GM12878 (cell line): ENCODE results near the gene CAB39L. TPM values are rescaled to one million over a fixed set of nuclear protein-coding genes. Genes with fewer than 3 reads are reported as not detected.

Source experiments
- ATAC-seq: fragments of 200-7000 bp; cut with Tn5 transposase; 3 replicates; pipeline ENCODE4 v1.9.1; 2020; ENCODE audit warnings: mild to moderate bottlenecking, moderate library complexity
- BruUV-seq: library from RNA; stranded (reverse); fragments of 400-500 nt; replicated peaks from 2 replicates; lab custom pipeline; 2021; lab: Mats Ljungman, UMichigan
- CTCF ChIA-PET: fragments of 300-600 bp; sonication (Branson Sonifier 250); formaldehyde crosslinking; extraction: SDS; loops from one replicate; lab custom pipeline; 2021; ENCODE audit warnings: inconsistent platforms; lab: Yijun Ruan, JAX
- POLR2A ChIA-PET: fragments of 350-600 bp; formaldehyde crosslinking; extraction: SDS; loops from one replicate; lab custom pipeline; 2021; ENCODE audit warnings: inconsistent platforms; lab: Charles Lee
- RAD21 ChIA-PET: fragments of 300-600 bp; sonication (Branson Sonifier 250); formaldehyde crosslinking; loops from one replicate; lab custom pipeline; 2023; ENCODE audit warnings: antibody characterized with exemption; ENCODE audit not compliant: unreplicated experiment; lab: Charles Lee
- SMC1A ChIA-PET: fragments of 300-600 bp; sonication (Branson Sonifier 250); formaldehyde crosslinking; loops from one replicate; lab custom pipeline; 2023; ENCODE audit not compliant: unreplicated experiment, uncharacterized antibody; lab: Charles Lee
- DNase-seq: peaks from one replicate; pipeline ENCODE4 v3.0.0-alpha.2; 2011; ENCODE audit warnings: low read depth, low spot score
- FAIRE-seq: peaks from 3 replicates; lab custom pipeline; 2011; peaks lifted over from hg19 to GRCh38; lab: Jason Lieb, UNC
- H2AFZ ChIP-seq: 2 replicates; pipeline ENCODE4 v1.6.0; 2011; ENCODE audit warnings: low read depth, low read length, control low read depth; ENCODE audit not compliant: control insufficient read depth
- H3K27ac ChIP-seq: 2 replicates; pipeline ENCODE4 v1.5.1; 2011; ENCODE audit warnings: control low read depth; ENCODE audit not compliant: control insufficient read depth, insufficient read depth
- H3K27me3 ChIP-seq, 2 experiments: replicated peaks in 1 of 2; 2 replicates each; pipeline versions ENCODE4 v1.6.0 to v1.6.1; 2011; ENCODE audit warnings: low read length in 1 of 2; ENCODE audit not compliant: control insufficient read depth in 2 of 2, insufficient read depth in 2 of 2
- H3K36me3 ChIP-seq, 2 experiments: 2 replicates each; pipeline ENCODE4 v1.5.1; 2011; ENCODE audit warnings: low read length in 1 of 2; ENCODE audit not compliant: control insufficient read depth in 2 of 2, insufficient read depth in 2 of 2
- H3K4me1 ChIP-seq: 2 replicates; pipeline ENCODE4 v1.6.1; 2011; ENCODE audit warnings: mild to moderate bottlenecking, low read length, moderate library complexity, mixed read lengths; ENCODE audit not compliant: control insufficient read depth, insufficient read depth
- H3K4me2 ChIP-seq: 2 replicates; pipeline ENCODE4 v1.6.0; 2011; ENCODE audit warnings: control low read depth; ENCODE audit not compliant: control insufficient read depth, insufficient read depth
- H3K4me3 ChIP-seq: fragments of 200-600 bp; sonication (generic); 2 replicates; pipeline ENCODE4 v1.5.1; 2016
- H3K79me2 ChIP-seq: 2 replicates; pipeline ENCODE4 v1.6.0; 2011; ENCODE audit warnings: low read length; ENCODE audit not compliant: control insufficient read depth, insufficient read depth
- H3K9ac ChIP-seq: 2 replicates; pipeline ENCODE4 v1.8.0; 2011; ENCODE audit warnings: low read length, control low read depth, mixed read lengths; ENCODE audit not compliant: control insufficient read depth, insufficient read depth
- H3K9me3 ChIP-seq: replicated peaks from 3 replicates; pipeline ENCODE4 v1.5.1; 2011; ENCODE audit warnings: mild to moderate bottlenecking, low read length; ENCODE audit not compliant: control insufficient read depth, insufficient read depth
- H4K20me1 ChIP-seq: 2 replicates; pipeline ENCODE4 v1.6.0; 2011; ENCODE audit not compliant: control insufficient read depth, insufficient read depth
- HDAC2 ChIP-seq: fragments of 200-600 bp; sonication (generic); IDR thresholded peaks from 2 replicates; pipeline ENCODE4 v1.6.1; 2017
- MEF2A ChIP-seq: IDR thresholded peaks from 2 replicates; pipeline ENCODE4 v1.6.1; 2011; ENCODE audit warnings: low read depth, mild to moderate bottlenecking, low read length, moderate library complexity; ENCODE audit not compliant: insufficient read depth
- MTA3 ChIP-seq: IDR thresholded peaks from 2 replicates; pipeline ENCODE4 v1.6.1; 2012; ENCODE audit warnings: low read length, inconsistent platforms, borderline replicate concordance
- RAD21 ChIP-seq: IDR thresholded peaks from 2 replicates; pipeline ENCODE4 v1.6.1; 2011; ENCODE audit warnings: mild to moderate bottlenecking, low read depth, low read length, moderate library complexity; ENCODE audit not compliant: insufficient read depth
- RCOR1 ChIP-seq: conservative IDR thresholded peaks from 2 replicates; pipeline ENCODE4 v1.6.1; 2012; ENCODE audit warnings: low read depth, low read length, improper control_type of control experiment
- RUNX3 ChIP-seq: IDR thresholded peaks from 2 replicates; pipeline ENCODE4 v1.6.1; 2012; ENCODE audit warnings: low read length, inconsistent platforms
- SIX5 ChIP-seq: IDR thresholded peaks from 2 replicates; pipeline ENCODE4 v1.6.1; 2011; ENCODE audit warnings: mild to moderate bottlenecking, low read depth, low read length, moderate library complexity; ENCODE audit not compliant: severe bottlenecking
- SUPT20H ChIP-seq: IDR thresholded peaks from 2 replicates; pipeline ENCODE4 v1.6.1; 2011; ENCODE audit warnings: low read depth, mild to moderate bottlenecking, low read length, moderate library complexity, borderline replicate concordance; ENCODE audit not compliant: control insufficient read depth
- TCF3 ChIP-seq: IDR thresholded peaks from 2 replicates; pipeline ENCODE4 v1.6.1; 2012; ENCODE audit warnings: low read depth, mild to moderate bottlenecking, low read length, borderline replicate concordance; ENCODE audit not compliant: insufficient read depth
- WGBS: methylation state at CpG from one replicate; pipeline ENCODE4 v1.1.6; 2016; ENCODE audit warnings: low lambda C conversion rate; ENCODE audit not compliant: insufficient replicate concordance, insufficient coverage; ENCODE audit errors: missing lambda C conversion rate; 5-methylcytosine and 5-hydroxymethylcytosine counted together
- in situ Hi-C: fragments of 300-500 bp; cut with MboI; formaldehyde crosslinking; loops from 9 replicates; pipeline ENCODE4 v1.14.3; 2018; ENCODE audit warnings: mixed read lengths
- intact Hi-C: fragments of 100-400 bp; cut with micrococcal nuclease; formaldehyde crosslinking; loops from one replicate; pipeline ENCODE4 v1.14.2; 2022; ENCODE audit not compliant: unreplicated experiment
- polyA plus RNA-seq, 11 experiments: library from polyadenylated mRNA; depleted of rRNA in 4 of 11; unstranded in 6 of 11; stranded (reverse) in 5 of 11; fragments of >200 nt; fragmentation: Nextera tagmentation in 4 of 11; fragmentation: Illumina TruSeq in 1 of 11; extraction: Ambion mirVana in 4 of 11; extraction: Trizol in 1 of 11; gene quantifications; 1 replicate in 1 of 11; 2 replicates in 10 of 11; pipeline versions ENCODE4 v1.2.1 to v1.2.3, GENCODE V29; 2011 to 2016; ENCODE audit warnings: inconsistent platforms in 2 of 11, missing spikeins in 2 of 11, low read depth in 1 of 11
- total RNA-seq, 4 experiments: library from RNA; depleted of rRNA in 3 of 4; stranded (reverse); fragments of >200 nt in 3 of 4; fragmentation: Illumina TruSeq in 1 of 4; extraction: Trizol in 1 of 4; gene quantifications; 2 replicates each; pipeline versions ENCODE4 v1.2.1 to v1.2.3, GENCODE V29; 2013 to 2021

CAB39L gene
- total and polyA plus RNA-seq, 10 of the 15 experiments (the other 5 are each of a cell fraction or from before 2014, with no cell fraction given), result 0.88 to 3.0 (median 1.7) TPM

DNA sequence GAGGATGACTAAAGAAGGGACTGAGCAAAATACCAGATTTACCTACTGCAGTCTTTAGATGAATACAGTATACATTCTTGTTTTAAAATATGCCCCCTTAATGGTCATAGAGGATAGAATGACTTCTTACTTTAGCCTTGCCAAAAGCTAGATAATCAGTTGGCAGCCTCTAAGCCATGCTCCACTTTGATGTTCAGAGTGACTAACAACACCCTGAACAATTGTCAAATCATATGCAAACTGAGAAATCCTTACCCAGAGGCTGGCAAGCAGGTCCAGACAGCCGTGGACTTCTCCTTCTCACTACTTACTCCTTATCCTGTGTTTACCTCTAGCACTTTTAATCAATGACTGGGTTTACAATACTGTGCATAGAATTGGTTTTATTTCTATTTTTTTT is 28.3 kb upstream of the CAB39L start:
- Histone ChIP-seq H2AFZ (no peak overlapping the region), H3K4me2 (no peak overlapping the region), H3K79me2 (no peaks in the 10 kb centered on the region), H3K27me3 (no peaks in the 10 kb centered on the region), H3K27ac (no peak overlapping the region), H3K9ac (no peak overlapping the region), H4K20me1 (no peaks in the 10 kb centered on the region), H3K36me3 (peaks cover 0 to 22% of the 10 kb centered on the region in 2 experiments; a peak in 2 of 4 replicates), H3K9me3 (no peaks in the 10 kb centered on the region), H3K4me1 (no peaks in the 10 kb centered on the region), H3K4me3 (no peak overlapping the region)
- ATAC-seq, result no peak
- ChIA-PET RAD21 (no interaction called here), POLR2A (no interaction called here), CTCF (no interaction called here), SMC1A (no interaction called here)
- no peak for TF ChIP-seq RUNX3
- TF ChIP-seq RCOR1, result no peak
- no peak for TF ChIP-seq SIX5
- no peak for TF ChIP-seq HDAC2
- TF ChIP-seq RAD21, result no peak
- no peak for TF ChIP-seq MTA3
- TF ChIP-seq SUPT20H, result no peak
- TF ChIP-seq MEF2A, result no peak
- TF ChIP-seq TCF3, result no peak
- no peak for DNase-seq
- no TSS peak for BruUV-seq
- no peak for FAIRE-seq
- intact Hi-C loops (no loop called here), in situ Hi-C loops (no loop called here)
- WGBS, result 81% methylated on average over 1 of the region's 1 CpG
